Measurements from ENCODE around the gene MEF2C. TPM values are rescaled to one million over a fixed set of nuclear protein-coding genes. Genes with fewer than 3 reads are reported as not detected.

Gene MEF2C
- total RNA-seq, 1 experiment from 2014 or later: 13.0 TPM

- TF ChIP-seq JUND (IDR thresholded peaks at IDR 0.05) (no peak), EGR1 (IDR thresholded peaks at IDR 0.05; ENCODE audit: low read depth) (no peak), SP1 (IDR thresholded peaks at IDR 0.05; ENCODE audit: low read depth) (no peak), ATF3 (IDR thresholded peaks at IDR 0.05) (no peak), RAD21 (IDR thresholded peaks at IDR 0.05; ENCODE audit: low read depth) (no peak), SRF (IDR thresholded peaks at IDR 0.05; ENCODE audit: low read depth) (no peak), ZFX (IDR thresholded peaks at IDR 0.05) (no peak), CBX3 (IDR thresholded peaks at IDR 0.05; ENCODE audit: low read depth) (no peak), ELF1 (IDR thresholded peaks at IDR 0.05; ENCODE audit: borderline replicate concordance, low read depth) (no peak), EZH2phosphoT487 (IDR thresholded peaks at IDR 0.05; ENCODE audit: borderline replicate concordance) (no peak)
- ChIA-PET RAD21 (ENCODE audit: low non-redundant PET in 1 of 2, low total read pairs in 2 of 2, uncharacterized antibody in 2 of 2, unreplicated experiment in 2 of 2) (no interaction called here), POLR2A (no interaction called here), CTCF (interaction anchor here (0.6 to 1.1 kb wide), 3 partner anchors 11 to 914 kb away, joined by 3 to 4 read pairs (median 4); no protein-coding TSS in a partner anchor)
- Histone ChIP-seq H3K4me1 (ENCODE audit: control insufficient read depth in 1 of 2, insufficient read depth in 2 of 2, low read length in 2 of 2) (peaks cover 0 to 10% of the 10 kb centered on the region in 2 experiments; a peak in 2 of 4 replicates), H4K20me1 (ENCODE audit: insufficient read depth) (no peaks in the 10 kb centered on the region), H3K27ac (ENCODE audit: low read depth, low read length) (no peak overlapping the region), H2AFZ (ENCODE audit: low read depth, low read length, poor library complexity, severe bottlenecking) (no peak overlapping the region), H3K36me3 (ENCODE audit: control insufficient read depth in 1 of 2, insufficient read depth in 2 of 2, low read length in 2 of 2) (no peaks in the 10 kb centered on the region), H3K9me2 (ENCODE audit: insufficient read depth) (no peaks in the 10 kb centered on the region), H3K9me3 (ENCODE audit: control insufficient read depth in 1 of 2, insufficient read depth in 1 of 2, low read depth in 1 of 2, low read length in 2 of 2) (no peaks in the 10 kb centered on the region), H3K9ac (ENCODE audit: low read length) (no peak overlapping the region), H3K27me3 (ENCODE audit: insufficient read depth, low read length) (no peaks in the 10 kb centered on the region), H3K4me3 (replicated peaks in 1 of 2; ENCODE audit: low read depth in 1 of 2, low read length in 2 of 2) (no peak overlapping the region), H3K79me2 (ENCODE audit: insufficient read depth, low read length) (no peaks in the 10 kb centered on the region), H3K4me2 (ENCODE audit: low read length) (no peak overlapping the region)
- no TSS peak for BruUV-seq (replicated peaks)
- intact Hi-C loops (cut with micrococcal nuclease): loop anchor here (10.0 kb wide), 1 partner anchor 1150 kb away; no protein-coding TSS in a partner anchor
- DNase-seq (ENCODE audit: low read depth, low spot score): no peak
- ATAC-seq: no peak
Observed at GRCh38 chr5:88695232-88695631, 187.8 kb downstream of the MEF2C start.

GRCh38 chr5:88694023-88694679 lies 188.8 kb downstream of the MEF2C start:
- Histone ChIP-seq H3K27ac (ENCODE audit: low read depth, low read length) (no peak overlapping the region), H3K9ac (ENCODE audit: low read length) (no peak overlapping the region), H3K79me2 (ENCODE audit: insufficient read depth, low read length) (no peaks in the 10 kb centered on the region), H4K20me1 (ENCODE audit: insufficient read depth) (no peaks in the 10 kb centered on the region), H3K4me3 (replicated peaks in 1 of 2; ENCODE audit: low read depth in 1 of 2, low read length in 2 of 2) (no peak overlapping the region), H3K9me2 (ENCODE audit: insufficient read depth) (no peaks in the 10 kb centered on the region), H3K9me3 (ENCODE audit: control insufficient read depth in 1 of 2, insufficient read depth in 1 of 2, low read depth in 1 of 2, low read length in 2 of 2) (no peaks in the 10 kb centered on the region), H3K36me3 (ENCODE audit: control insufficient read depth in 1 of 2, insufficient read depth in 2 of 2, low read length in 2 of 2) (no peaks in the 10 kb centered on the region), H2AFZ (ENCODE audit: low read depth, low read length, poor library complexity, severe bottlenecking) (no peak overlapping the region), H3K27me3 (ENCODE audit: insufficient read depth, low read length) (no peaks in the 10 kb centered on the region), H3K4me1 (ENCODE audit: control insufficient read depth in 1 of 2, insufficient read depth in 2 of 2, low read length in 2 of 2) (peaks cover 0 to 10% of the 10 kb centered on the region in 2 experiments; a peak in 2 of 4 replicates), H3K4me2 (ENCODE audit: low read length) (no peak overlapping the region)
- intact Hi-C loops (cut with micrococcal nuclease): loop anchor here (10.0 kb wide), 1 partner anchor 1149 kb away; no protein-coding TSS in a partner anchor
- RAD21 ChIA-PET (ENCODE audit: low non-redundant PET in 1 of 2, low total read pairs in 2 of 2, uncharacterized antibody in 2 of 2, unreplicated experiment in 2 of 2): no interaction called here
- ATAC-seq (no peak), DNase-seq (ENCODE audit: low read depth, low spot score) (no peak)
- no TSS peak for BruUV-seq (replicated peaks)
- CTCF ChIA-PET: no interaction called here
- POLR2A ChIA-PET: no interaction called here
- no peak for TF ChIP-seq MAX (IDR thresholded peaks at IDR 0.05)
- no peak for TF ChIP-seq JUND (IDR thresholded peaks at IDR 0.05)
- no peak for TF ChIP-seq CTCF (IDR thresholded peaks at IDR 0.05 in 2 of 3, conservative IDR thresholded peaks at IDR 0.05 in 1 of 3; ENCODE audit: borderline replicate concordance in 1 of 3, insufficient read depth in 1 of 3, low read depth in 2 of 3, low read length in 2 of 3)
- no peak for TF ChIP-seq ZFX (IDR thresholded peaks at IDR 0.05)
- no peak for TF ChIP-seq FOSL1 (IDR thresholded peaks at IDR 0.05; ENCODE audit: low read depth)
- no peak for TF ChIP-seq REST (IDR thresholded peaks at IDR 0.05; ENCODE audit: low read depth)
- no peak for TF ChIP-seq CEBPB (IDR thresholded peaks at IDR 0.05; ENCODE audit: low read depth)
